Urinary bladder (tissue), 4 donors: ENCODE data around the gene SMG1. TPM values are rescaled to one million over a fixed set of nuclear protein-coding genes. Genes with fewer than 3 reads are reported as not detected.

ENCODE experiments used
- DNase-seq: peaks from one replicate; pipeline ENCODE4 v3.0.0-alpha.2; 2015; ENCODE audit errors: extremely low spot score
- H3K27ac ChIP-seq: one replicate; pipeline ENCODE4 v1.5.1; 2013; ENCODE audit warnings: low read depth, mild to moderate bottlenecking, moderate library complexity
- H3K36me3 ChIP-seq: one replicate; pipeline ENCODE4 v1.6.1; 2013; ENCODE audit warnings: mild to moderate bottlenecking, moderate library complexity; ENCODE audit not compliant: insufficient read depth
- H3K4me1 ChIP-seq: one replicate; pipeline ENCODE4 v1.6.1; 2013; ENCODE audit warnings: mild to moderate bottlenecking, moderate library complexity; ENCODE audit not compliant: insufficient read depth
- H3K4me3 ChIP-seq: one replicate; pipeline ENCODE4 v1.5.1; 2013; ENCODE audit warnings: low read depth, low read length
- WGBS: extraction: QIAGEN DNeasy Blood & Tissue Kit; methylation state at CpG from one replicate; pipeline ENCODE4 v1.1.7; 2013; 5-methylcytosine and 5-hydroxymethylcytosine counted together
- polyA plus RNA-seq: library from polyadenylated mRNA; stranded (reverse); fragments of 200-250 nt; gene quantifications from one replicate; pipeline ENCODE4 v1.2.3, GENCODE V29; 2013
- total RNA-seq: library from RNA; depleted of rRNA; stranded (reverse); fragments of >200 nt; gene quantifications from one replicate; pipeline ENCODE4 v1.2.3, GENCODE V29; 2014
- donor health status: healthy with polysubstance abuse.
- donor health status: healthy.

The SMG1 gene
- total and polyA plus RNA-seq, 2 donors: 16.9 to 143 TPM

DNA sequence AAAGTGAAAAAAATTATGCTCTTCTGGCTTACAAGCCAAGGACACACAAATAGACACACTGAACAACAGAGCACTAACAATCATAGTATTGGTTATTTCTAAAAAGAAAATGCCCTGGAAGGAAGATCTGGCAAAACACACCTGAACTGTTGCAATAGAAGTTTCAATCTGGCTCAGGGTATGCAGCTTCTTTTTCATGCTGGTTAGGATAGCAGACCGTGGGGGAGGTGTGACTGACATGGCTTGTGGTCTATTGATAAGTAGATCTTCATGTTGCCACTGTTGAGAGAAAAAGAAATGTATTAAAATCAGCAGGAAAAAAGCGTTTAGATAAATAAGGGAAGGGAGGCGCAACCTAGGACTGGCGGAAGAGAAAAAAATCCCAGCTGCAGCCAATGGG, 98.3 kb downstream of the SMG1 start:
- WGBS: 91% methylated on average over 4 of the region's 4 CpGs
- Histone ChIP-seq H3K27ac (no peak overlapping the region), H3K4me3 (no peak overlapping the region), H3K36me3 (peaks cover 3% of the 10 kb centered on the region), H3K4me1 (no peaks in the 10 kb centered on the region)
- no peak for DNase-seq

DNA sequence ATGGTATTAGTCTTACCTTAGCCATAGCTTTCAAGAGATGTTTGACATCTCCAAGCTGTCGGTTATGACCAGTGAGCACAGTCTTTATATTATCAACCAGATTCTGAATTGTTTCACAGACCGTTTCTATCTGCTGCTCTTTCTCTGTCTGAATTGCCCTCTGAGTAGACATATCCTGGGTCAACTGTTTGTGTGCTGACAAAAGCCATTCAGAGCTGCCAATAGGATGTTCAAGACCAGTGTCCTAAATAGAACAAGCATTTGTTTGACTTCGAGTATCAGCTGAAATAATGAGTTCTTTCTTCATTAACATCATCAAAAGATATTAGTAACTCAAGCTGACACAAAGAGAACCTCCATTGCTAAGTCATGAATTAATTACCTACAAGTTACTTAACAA, 109.9 kb downstream of the SMG1 start:
- H3K4me3 ChIP-seq: no peak overlapping the region
- no peaks in the 10 kb centered on the region for H3K4me1 ChIP-seq
- H3K27ac ChIP-seq: no peak overlapping the region
- DNase-seq: no peak
- WGBS: 81% methylated on average over 3 of the region's 3 CpGs
- peaks cover 17% of the 10 kb centered on the region for H3K36me3 ChIP-seq

DNA sequence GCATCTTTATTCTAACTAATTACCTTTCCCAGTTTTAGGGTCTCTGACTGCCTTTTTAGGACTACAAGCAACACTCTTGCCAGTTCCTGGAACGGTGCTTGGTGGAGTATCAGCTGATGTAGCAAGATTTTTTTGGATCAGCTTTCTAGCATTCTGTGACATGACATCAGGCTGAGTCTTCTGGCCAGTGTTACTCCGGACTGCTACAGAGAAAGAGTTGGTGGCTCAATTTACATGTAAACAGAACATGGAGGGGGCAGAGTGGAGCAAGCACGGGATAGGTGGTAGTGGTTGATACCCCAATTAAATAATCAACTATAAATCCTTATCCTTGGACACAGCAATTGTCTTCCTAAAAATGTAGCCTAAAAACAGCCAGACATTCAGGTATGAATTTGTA, 114.3 kb downstream of the SMG1 start:
- peak overlapping the region; percentile 2 for H3K27ac ChIP-seq
- 88% methylated on average over 3 of the region's 3 CpGs for WGBS
- peaks cover 9% of the 10 kb centered on the region for H3K36me3 ChIP-seq
- no peak for DNase-seq
- H3K4me1 ChIP-seq: no peaks in the 10 kb centered on the region
- no peak overlapping the region for H3K4me3 ChIP-seq

DNA sequence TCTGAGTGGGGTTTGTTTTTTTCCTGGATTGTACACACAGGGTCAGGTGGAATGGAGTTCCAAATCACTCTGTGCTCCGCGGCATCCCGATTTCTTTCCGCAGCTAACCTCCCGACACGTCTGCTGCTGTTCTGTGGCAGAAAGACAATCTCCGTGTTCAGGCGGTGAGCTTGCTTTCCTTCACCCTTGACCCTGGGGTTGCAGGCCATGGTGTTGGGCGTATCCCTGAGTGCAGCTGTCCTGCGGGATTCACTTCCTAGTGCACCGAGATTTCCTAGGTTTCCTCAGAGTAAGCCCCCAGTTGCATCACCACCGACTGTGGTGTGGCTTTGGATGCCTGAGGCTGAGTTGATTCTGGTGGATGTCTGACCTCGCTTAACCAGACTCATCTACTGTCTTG, 117.0 kb downstream of the SMG1 start:
- no peak for DNase-seq
- 96% methylated on average over 13 of the region's 13 CpGs for WGBS
- no peaks in the 10 kb centered on the region for H3K4me1 ChIP-seq
- H3K27ac ChIP-seq: no peak overlapping the region
- H3K4me3 ChIP-seq: no peak overlapping the region
- H3K36me3 ChIP-seq: peaks cover 5% of the 10 kb centered on the region

DNA sequence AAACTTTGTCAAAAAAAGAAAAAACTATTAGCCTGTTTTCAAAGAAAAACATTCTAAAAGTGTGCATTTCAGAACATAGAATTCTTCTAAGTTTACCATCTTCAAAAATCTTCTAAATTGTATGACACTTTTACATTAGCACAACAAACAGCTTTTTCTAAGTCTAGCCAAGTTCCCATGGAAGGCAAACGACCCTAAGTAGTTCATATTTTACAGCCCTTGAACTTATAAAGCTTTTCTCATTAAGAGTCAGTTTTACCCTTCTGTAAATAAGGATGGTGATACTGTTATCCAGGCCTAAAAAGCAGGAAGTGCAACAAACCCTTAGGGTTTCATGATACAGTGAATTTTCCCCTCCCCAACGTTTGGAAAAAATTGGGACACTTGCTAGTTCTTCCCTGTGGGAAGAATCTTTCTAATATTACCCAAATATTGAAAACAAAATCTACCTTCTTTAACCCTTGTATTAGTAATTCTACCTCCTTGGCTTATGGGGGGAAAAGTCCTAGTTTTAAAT, 120.9 kb downstream of the SMG1 start:
- DNase-seq: no peak
- Histone ChIP-seq H3K4me3 (no peak overlapping the region), H3K4me1 (no peaks in the 10 kb centered on the region), H3K36me3 (no peaks in the 10 kb centered on the region), H3K27ac (no peak overlapping the region)
- 23% methylated on average over 2 of the region's 2 CpGs for WGBS

DNA sequence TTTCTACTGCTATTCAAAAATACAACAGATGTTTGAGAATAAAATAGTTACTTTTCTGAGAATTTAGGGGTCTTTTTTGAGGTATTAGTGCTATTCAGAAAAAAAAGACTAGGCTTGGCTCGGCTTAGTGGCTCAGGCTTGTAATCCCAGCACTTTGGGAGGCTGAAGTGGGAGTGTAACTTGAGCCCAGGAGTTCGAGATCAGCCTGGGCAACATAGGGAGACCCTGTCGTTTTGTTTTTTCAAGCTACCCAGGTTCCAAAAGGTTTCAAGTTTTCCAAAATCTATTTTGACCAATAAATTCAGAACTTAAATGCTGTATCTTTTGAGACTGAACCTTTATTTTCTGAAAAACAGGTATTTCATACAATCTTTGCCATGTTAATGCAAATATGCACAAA, 121.7 kb downstream of the SMG1 start:
- no peak for DNase-seq
- Histone ChIP-seq H3K4me3 (no peak overlapping the region), H3K4me1 (no peaks in the 10 kb centered on the region), H3K27ac (no peak overlapping the region), H3K36me3 (no peaks in the 10 kb centered on the region)
- WGBS: 32% methylated on average over 3 of the region's 3 CpGs

DNA sequence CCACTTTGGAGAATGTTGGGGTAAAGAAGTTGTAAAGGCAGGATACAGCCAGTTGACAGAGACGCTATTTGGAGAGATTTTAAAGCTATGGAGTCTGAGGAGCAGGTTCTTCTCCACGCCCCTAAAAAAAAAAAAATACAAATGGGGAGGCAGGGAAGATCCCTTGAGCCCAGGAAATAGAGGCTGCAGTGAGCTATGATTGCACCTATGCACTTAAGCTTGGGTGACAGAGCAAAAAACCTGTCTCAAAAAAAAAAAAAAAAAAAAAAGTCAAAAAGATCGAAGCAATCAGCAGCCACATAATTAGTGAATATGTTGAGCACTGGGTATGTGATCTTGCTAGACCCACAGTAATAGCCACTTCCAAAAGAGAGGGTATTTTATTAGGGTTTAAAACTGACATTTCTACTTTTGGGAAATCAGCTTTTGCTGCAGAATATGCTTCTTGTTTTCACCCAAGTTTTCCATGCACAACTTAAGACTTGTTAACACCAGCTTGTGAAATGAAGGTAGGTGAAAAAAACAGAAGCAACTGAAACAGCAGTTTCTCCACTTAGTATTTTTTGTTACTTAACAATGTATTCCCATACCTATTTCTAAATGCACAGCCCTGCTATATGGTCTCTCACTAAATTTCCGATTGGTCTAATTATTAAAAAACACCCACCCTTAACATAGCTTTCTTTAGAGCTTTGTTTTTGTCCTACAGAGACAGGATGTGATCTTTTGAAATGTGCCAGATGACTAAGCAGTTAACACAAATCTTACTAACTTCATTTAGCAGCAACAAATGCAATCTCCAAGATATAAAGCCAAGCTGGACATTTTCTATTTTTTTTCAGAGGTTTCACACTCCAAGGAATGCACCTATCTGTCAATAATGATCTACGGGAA, 122.4 kb downstream of the SMG1 start:
- Histone ChIP-seq H3K36me3 (no peaks in the 10 kb centered on the region), H3K4me1 (no peaks in the 10 kb centered on the region), H3K27ac (no peak overlapping the region), H3K4me3 (no peak overlapping the region)
- WGBS: 61% methylated on average over 5 of the region's 5 CpGs
- no peak for DNase-seq

DNA sequence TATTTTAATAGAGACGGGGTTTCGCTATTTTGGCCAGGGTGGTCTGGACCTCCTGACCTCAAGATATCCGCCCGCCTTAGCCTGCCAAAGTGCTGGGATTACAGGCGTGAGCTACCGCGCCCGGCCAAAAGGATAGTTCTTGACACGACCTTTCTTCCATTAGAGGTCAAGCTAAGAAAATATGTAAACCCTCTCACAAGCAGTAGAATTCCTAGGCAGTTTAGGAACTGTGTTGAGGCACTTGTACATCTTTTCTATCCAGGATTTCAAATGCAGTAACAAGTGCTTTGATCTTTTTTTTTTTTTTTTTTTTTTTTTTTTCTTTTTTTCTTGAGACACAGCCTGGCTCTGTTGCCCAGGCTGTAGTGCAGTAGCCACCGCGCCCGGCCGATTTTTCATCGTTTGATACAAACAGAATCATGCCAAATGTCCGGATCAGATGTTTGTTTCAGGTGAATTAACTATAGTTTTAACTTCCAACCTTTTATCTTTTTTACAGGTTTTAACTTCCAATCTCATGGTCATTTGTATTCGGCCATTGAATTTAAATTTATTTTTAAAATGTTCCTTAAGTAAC, 123.4 kb downstream of the SMG1 start:
- WGBS: 92% methylated on average over 16 of the region's 16 CpGs
- DNase-seq: no peak
- no peaks in the 10 kb centered on the region for H3K4me1 ChIP-seq
- no peak overlapping the region for H3K27ac ChIP-seq
- no peak overlapping the region for H3K4me3 ChIP-seq
- H3K36me3 ChIP-seq: no peaks in the 10 kb centered on the region

DNA sequence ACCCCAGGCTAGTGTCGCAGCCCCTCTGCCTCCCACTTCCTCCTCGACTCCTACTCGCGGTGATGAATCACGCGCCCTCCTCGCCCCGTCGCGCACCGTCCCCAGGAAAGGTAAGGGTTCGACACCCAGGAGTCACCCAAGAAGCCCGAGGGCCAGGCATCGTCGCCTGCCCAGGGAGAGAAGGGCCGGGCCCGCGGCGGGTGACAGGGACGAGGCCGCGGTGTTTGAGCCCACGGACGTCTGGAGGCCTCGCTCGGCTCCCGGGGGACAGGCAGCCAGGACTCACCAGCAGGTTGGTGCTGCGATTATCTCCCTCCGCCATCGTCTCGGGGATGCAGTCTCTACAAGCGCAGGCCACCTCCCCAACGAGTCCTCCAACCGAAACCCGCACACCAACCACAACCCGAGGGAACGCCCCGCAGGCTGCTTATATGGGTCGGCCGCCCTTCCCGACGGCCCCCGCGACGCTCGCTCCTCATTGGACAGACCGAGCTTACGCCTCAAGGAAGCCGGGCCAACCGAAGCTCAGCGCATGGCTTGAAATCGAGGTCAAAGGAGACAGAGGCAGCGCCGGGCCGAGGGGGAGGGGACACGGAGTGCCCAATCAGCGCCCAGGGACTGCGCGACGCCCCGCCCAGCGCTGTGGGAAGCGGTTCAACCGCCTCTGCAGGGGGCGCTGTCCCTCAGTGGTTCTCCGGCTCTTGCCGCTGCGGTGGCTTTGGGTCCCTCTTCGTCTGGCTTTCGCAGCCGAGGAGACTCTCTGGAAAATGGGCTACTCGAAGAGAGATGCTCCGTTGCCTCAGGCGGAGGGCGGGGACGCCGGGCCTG, 124.8 kb downstream of the SMG1 start, which contains the start of gene ARL6IP1:
ARL6IP1 (minus strand) TSS at position 405 of the 828 bp plus-strand sequence; CDS start at position 322, 83 bp downstream.
- no peaks in the 10 kb centered on the region for H3K36me3 ChIP-seq
- peak within 1 kb of the TSS; percentile 84 for H3K27ac ChIP-seq
- no peaks in the 10 kb centered on the region for H3K4me1 ChIP-seq
- peak; percentile 97 for DNase-seq
- peak within 1 kb of the TSS; percentile 73 for H3K4me3 ChIP-seq
- WGBS: under 1% methylated on average over 77 of the region's 77 CpGs

DNA sequence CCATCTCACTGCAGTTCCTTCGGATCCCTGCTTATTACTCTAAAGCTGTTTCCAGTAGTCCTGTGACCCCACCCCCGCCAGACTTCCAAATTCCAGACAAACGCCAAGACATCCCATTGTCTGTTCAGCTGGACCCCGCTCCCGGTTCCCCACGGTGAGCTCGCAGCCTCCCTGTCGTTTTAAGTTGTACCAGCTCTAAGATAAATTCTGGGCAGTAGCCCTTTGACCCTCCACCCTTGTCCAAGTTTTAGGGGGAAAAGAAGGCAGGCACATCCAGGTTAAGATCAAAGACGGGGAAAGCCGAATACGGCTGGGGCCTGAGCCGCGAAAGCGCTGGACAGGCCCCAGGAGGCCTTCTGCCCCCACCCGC, 125.4 kb downstream of the SMG1 start:
- Histone ChIP-seq H3K27ac (peak overlapping the region; percentile 83), H3K36me3 (no peaks in the 10 kb centered on the region), H3K4me3 (peak overlapping the region; percentile 73), H3K4me1 (no peaks in the 10 kb centered on the region)
- no peak for DNase-seq
- under 1% methylated on average over 15 of the region's 15 CpGs for WGBS

DNA sequence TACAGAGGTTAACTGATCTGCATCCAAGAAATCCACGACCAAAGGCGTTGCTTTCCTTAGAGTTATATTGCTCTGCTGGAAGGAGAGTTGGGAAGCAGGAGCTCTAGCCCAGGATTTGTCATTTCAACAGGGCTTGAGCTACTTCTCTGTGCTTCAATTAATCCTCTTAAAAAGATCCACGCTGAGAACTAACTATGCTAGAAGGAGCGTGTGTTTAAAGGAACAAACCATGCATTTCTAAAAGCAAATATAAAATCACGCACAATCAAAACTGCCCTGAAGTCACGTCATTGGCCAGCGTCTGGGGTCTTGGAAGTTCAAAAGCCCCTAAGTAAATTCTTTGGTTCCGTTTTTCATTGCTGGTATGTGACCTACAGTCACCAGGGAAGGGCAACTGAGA, 125.9 kb downstream of the SMG1 start:
- 2% methylated on average over 8 of the region's 8 CpGs for WGBS
- H3K4me1 ChIP-seq: no peaks in the 10 kb centered on the region

DNA sequence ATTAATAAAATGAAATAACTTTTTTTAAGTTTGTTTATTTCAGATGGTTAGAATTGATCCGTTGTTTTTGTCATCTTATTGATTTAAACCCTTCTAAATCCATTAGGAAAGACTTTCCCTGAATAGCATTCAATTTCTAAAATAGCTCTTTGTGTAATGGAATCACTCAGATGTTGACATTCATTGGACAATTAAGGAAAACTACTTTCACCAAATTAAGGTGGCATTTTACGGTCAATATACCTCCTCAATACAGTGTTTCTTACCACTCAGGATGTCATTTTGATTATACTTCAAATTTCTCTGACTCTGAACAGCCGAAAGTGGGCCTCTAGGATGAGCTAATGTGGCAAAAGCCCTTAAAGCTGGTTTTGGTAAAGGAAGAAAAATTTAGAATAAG, 126.7 kb downstream of the SMG1 start:
- Histone ChIP-seq H3K4me3 (no peak overlapping the region), H3K27ac (no peak overlapping the region), H3K4me1 (no peaks in the 10 kb centered on the region), H3K36me3 (no peaks in the 10 kb centered on the region)
- no peak for DNase-seq
- WGBS: 65% methylated on average over 3 of the region's 3 CpGs

More for the DNA sequence above, 125.9 kb downstream of the SMG1 start:
- DNase-seq: no peak
- Histone ChIP-seq H3K27ac (no peak overlapping the region), H3K4me3 (peak overlapping the region; percentile 73), H3K36me3 (no peaks in the 10 kb centered on the region)

DNA sequence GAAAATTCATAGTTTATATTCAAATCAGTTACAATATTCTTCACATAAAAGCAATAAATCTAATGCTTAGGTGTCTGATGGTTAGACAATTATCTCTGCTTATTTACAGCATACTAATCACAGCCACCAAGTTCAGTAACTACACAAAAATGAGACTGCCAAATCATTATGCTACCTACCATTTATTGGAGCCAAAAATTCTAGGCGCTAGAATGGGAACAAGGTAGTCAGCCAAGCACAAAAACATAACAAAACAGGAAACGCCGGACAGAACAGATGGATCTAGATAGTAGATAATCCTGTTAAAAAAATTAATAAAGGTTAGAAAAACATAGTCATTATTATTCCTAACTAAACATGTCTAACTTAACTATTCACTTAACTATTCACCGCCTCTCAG, 128.5 kb downstream of the SMG1 start:
- DNase-seq: no peak
- 70% methylated on average over 4 of the region's 4 CpGs for WGBS
- no peak overlapping the region for H3K4me3 ChIP-seq
- no peaks in the 10 kb centered on the region for H3K36me3 ChIP-seq
- no peaks in the 10 kb centered on the region for H3K4me1 ChIP-seq
- no peak overlapping the region for H3K27ac ChIP-seq
